GM23338 (cell line): ENCODE results near the gene PRRC2A. TPM values are rescaled to one million over a fixed set of nuclear protein-coding genes. Genes with fewer than 3 reads are reported as not detected.

Experiments used
- ATAC-seq: fragments of 200-7000 bp; cut with Tn5 transposase; 3 replicates; pipeline ENCODE4 v1.9.1; 2020
- DNase-seq: peaks from one replicate; pipeline ENCODE4 v3.0.0-alpha.2; 2015; ENCODE audit warnings: low spot score
- H2AFZ ChIP-seq: fragments of 200-600 bp; sonication (generic); 2 replicates; pipeline ENCODE4 v1.8.0; 2016; ENCODE audit warnings: antibody characterized with exemption, mild to moderate bottlenecking, moderate library complexity
- H3F3A ChIP-seq: fragments of 200-600 bp; sonication (generic); replicated peaks from 2 replicates; pipeline ENCODE4 v1.8.0; 2017; ENCODE audit warnings: antibody characterized with exemption, mixed run types, low read depth
- H3K27ac ChIP-seq: fragments of 200-600 bp; sonication (generic); 2 replicates; pipeline ENCODE4 v1.6.1; 2016; ENCODE audit warnings: low read depth
- H3K27me3 ChIP-seq: fragments of 200-600 bp; sonication (generic); 2 replicates; pipeline ENCODE4 v1.8.0; 2016; ENCODE audit warnings: mild to moderate bottlenecking, mixed run types, moderate library complexity; ENCODE audit not compliant: insufficient read depth
- H3K36me3 ChIP-seq: fragments of 200-600 bp; sonication (generic); 2 replicates; pipeline ENCODE4 v1.8.0; 2016; ENCODE audit warnings: mild to moderate bottlenecking; ENCODE audit not compliant: insufficient read depth
- H3K4me1 ChIP-seq: fragments of 200-600 bp; sonication (generic); 2 replicates; pipeline ENCODE4 v1.8.0; 2016; ENCODE audit warnings: mild to moderate bottlenecking, moderate library complexity; ENCODE audit not compliant: insufficient read depth
- H3K4me2 ChIP-seq: fragments of 200-600 bp; sonication (generic); 2 replicates; pipeline ENCODE4 v1.7.1; 2017; ENCODE audit warnings: mixed run types
- H3K4me3 ChIP-seq: fragments of 200-600 bp; sonication (generic); 2 replicates; pipeline ENCODE4 v1.6.1; 2016; ENCODE audit warnings: mixed run types
- H3K79me2 ChIP-seq: fragments of 200-600 bp; sonication (generic); replicated peaks from 2 replicates; pipeline ENCODE4 v1.8.0; 2017; ENCODE audit warnings: mild to moderate bottlenecking; ENCODE audit not compliant: insufficient read depth
- H3K9me2 ChIP-seq: fragments of 200-600 bp; sonication (generic); 2 replicates; pipeline ENCODE4 v1.8.0; 2017; ENCODE audit not compliant: insufficient read depth
- H4K20me1 ChIP-seq: fragments of 200-600 bp; sonication (generic); replicated peaks from 2 replicates; pipeline ENCODE4 v1.8.0; 2017; ENCODE audit warnings: mild to moderate bottlenecking; ENCODE audit not compliant: insufficient read depth
- H3K27ac Mint-ChIP-seq: 2 replicates; pipeline ENCODE4 v1.8.0; 2020; ENCODE audit warnings: inconsistent platforms, mild to moderate bottlenecking, moderate library complexity, mixed read lengths
- H3K27me3 Mint-ChIP-seq: 3 replicates; pipeline ENCODE4 v1.8.0; 2022; ENCODE audit warnings: low read depth, mild to moderate bottlenecking, moderate library complexity, mixed read lengths, inconsistent platforms; ENCODE audit not compliant: insufficient read depth, poor library complexity
- H3K36me3 Mint-ChIP-seq: 3 replicates; pipeline ENCODE4 v1.8.0; 2021; ENCODE audit warnings: low read depth, mild to moderate bottlenecking, inconsistent platforms, moderate library complexity, mixed read lengths
- H3K4me1 Mint-ChIP-seq: 3 replicates; pipeline ENCODE4 v1.8.0; 2020; ENCODE audit warnings: mild to moderate bottlenecking, inconsistent platforms, mixed read lengths
- H3K4me3 Mint-ChIP-seq: 3 replicates; pipeline ENCODE4 v1.8.0; 2021; ENCODE audit warnings: moderate library complexity, mild to moderate bottlenecking, inconsistent platforms, mixed read lengths
- H3K9me3 Mint-ChIP-seq: 3 replicates; pipeline ENCODE4 v1.8.0; 2020; ENCODE audit warnings: moderate library complexity, mild to moderate bottlenecking, inconsistent platforms, mixed read lengths
- CREB1 ChIP-seq: fragments of 250-450 bp; sonication (Bioruptor Pico); IDR thresholded peaks from 2 replicates; pipeline ENCODE4 v1.5.0; 2020; ENCODE audit warnings: low read depth, mild to moderate bottlenecking, moderate library complexity
- EZH2 ChIP-seq: fragments of 200-600 bp; sonication (generic); IDR thresholded peaks from one replicate; pipeline ENCODE4 v1.8.0; 2017; ENCODE audit warnings: antibody characterized with exemption, mild to moderate bottlenecking, low read depth; ENCODE audit not compliant: unreplicated experiment
- EZH2phosphoT487 ChIP-seq: fragments of 200-600 bp; sonication (generic); IDR thresholded peaks from one replicate; pipeline ENCODE4 v1.8.1; 2018; ENCODE audit warnings: antibody characterized with exemption; ENCODE audit not compliant: unreplicated experiment
- JUNB ChIP-seq: IDR thresholded peaks from one replicate; pipeline ENCODE4 v1.6.1; 2016; ENCODE audit warnings: antibody characterized with exemption; ENCODE audit not compliant: unreplicated experiment
- NANOG ChIP-seq: IDR thresholded peaks from 2 replicates; pipeline ENCODE4 v1.6.1; 2016; ENCODE audit warnings: antibody characterized with exemption, borderline replicate concordance
- POLR2AphosphoS5 ChIP-seq: IDR thresholded peaks from 2 replicates; pipeline ENCODE4 v1.6.1; 2016; ENCODE audit warnings: antibody characterized with exemption, low read depth
- STAT1 ChIP-seq: IDR thresholded peaks from one replicate; pipeline ENCODE4 v1.6.1; 2016; ENCODE audit warnings: antibody characterized with exemption; ENCODE audit not compliant: unreplicated experiment
- ZNF114 ChIP-seq: fragments of 250-450 bp; sonication (Bioruptor Pico); IDR thresholded peaks from 2 replicates; pipeline ENCODE4 v1.5.0; 2020; ENCODE audit warnings: mild to moderate bottlenecking, moderate library complexity
- ZNF331 ChIP-seq: fragments of 250-450 bp; sonication (Bioruptor Pico); IDR thresholded peaks from 2 replicates; pipeline ENCODE4 v1.5.0; 2020; ENCODE audit warnings: low read depth, mild to moderate bottlenecking, moderate library complexity
- polyA plus RNA-seq: library from polyadenylated mRNA; unstranded; fragments of >200 nt; fragmentation: Nextera tagmentation; extraction: Ambion mirVana; gene quantifications from 2 replicates; pipeline ENCODE4 v1.2.1, GENCODE V29; 2016
- total RNA-seq: library from RNA; depleted of rRNA; stranded (reverse); fragments of >200 nt; shearing (Covaris generic); gene quantifications from 2 replicates; pipeline ENCODE4 v1.2.3, GENCODE V29; 2014
- TF ChIP-seq, protein P1 (sequence below): IDR thresholded peaks from 2 replicates; pipeline ENCODE4 v1.6.1; 2016; ENCODE audit warnings: antibody characterized with exemption
- TF ChIP-seq, protein P2 (sequence below): fragments of 250-450 bp; sonication (Bioruptor Pico); IDR thresholded peaks from 2 replicates; pipeline ENCODE4 v1.5.0; 2020; ENCODE audit warnings: mild to moderate bottlenecking, moderate library complexity
- TF ChIP-seq, protein P3 (sequence below), 2 experiments: fragments of 200-600 bp in 1 of 2; sonication (generic) in 1 of 2; conservative IDR thresholded peaks; 2 replicates each; pipeline versions ENCODE4 v1.5.1 to v1.6.1; 2016 to 2017; ENCODE audit warnings: antibody characterized with exemption in 2 of 2, low read depth in 2 of 2, mild to moderate bottlenecking in 2 of 2, moderate library complexity in 1 of 2
- TF ChIP-seq, protein P4 (sequence below): IDR thresholded peaks from one replicate; pipeline ENCODE4 v1.6.1; 2018; ENCODE audit warnings: antibody characterized with exemption; ENCODE audit not compliant: unreplicated experiment

PRRC2A gene
- total and polyA plus RNA-seq, 2 experiments from 2014 or later: 213 to 273 TPM

DNA sequence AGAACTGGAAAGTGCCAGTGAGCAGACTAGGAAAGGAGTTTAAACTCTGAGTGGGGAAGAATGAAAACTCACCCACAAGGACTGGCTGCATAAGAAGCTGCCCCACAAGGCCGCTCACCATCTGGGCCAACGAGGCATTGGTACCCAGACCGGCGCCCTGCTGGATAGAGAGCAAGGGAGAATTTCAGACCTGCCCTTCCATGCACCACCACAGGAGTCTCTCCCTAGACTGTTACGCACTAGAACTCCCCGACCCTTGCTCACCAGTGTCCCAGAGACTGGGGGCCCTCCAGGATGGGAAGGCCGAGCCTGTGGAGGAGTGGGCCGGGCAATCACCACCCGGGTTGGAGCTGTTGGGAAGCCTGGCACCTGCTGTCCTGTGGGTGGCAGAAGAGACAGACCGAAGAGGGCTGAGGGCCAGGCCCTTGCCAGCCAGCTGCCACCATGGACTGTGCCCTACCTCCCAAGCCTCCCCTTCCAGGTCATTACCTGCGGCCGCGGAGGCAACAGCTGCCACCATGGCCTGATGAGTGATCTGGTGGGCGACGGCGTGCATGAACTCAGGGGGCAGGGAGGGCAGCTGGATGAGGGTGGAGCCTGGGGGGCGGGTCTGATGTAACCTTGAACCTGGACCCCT, 23.4 kb downstream of the PRRC2A start:
- no peaks in the 10 kb centered on the region for H3K9me3 Mint-ChIP-seq
- H3K36me3 Mint-ChIP-seq: peaks cover 85% of the 10 kb centered on the region
- peaks cover 4% of the 10 kb centered on the region; the same call in 1 of the 2 replicates for H4K20me1 ChIP-seq
- H2AFZ ChIP-seq: no peak overlapping the region
- H3K27ac Mint-ChIP-seq: no peak overlapping the region
- peaks cover 2% of the 10 kb centered on the region for H3K27me3 Mint-ChIP-seq
- no peak overlapping the region for H3K4me3 Mint-ChIP-seq
- DNase-seq (no peak), ATAC-seq (no peak; the same call in 2 of the 3 replicates)
- H3K4me3 ChIP-seq: no peak overlapping the region
- H3F3A ChIP-seq: peaks cover 16% of the 10 kb centered on the region
- H3K27me3 ChIP-seq: no peaks in the 10 kb centered on the region
- H3K27ac ChIP-seq: no peak overlapping the region
- H3K4me1 Mint-ChIP-seq: no peaks in the 10 kb centered on the region
- peaks cover under 1% of the 10 kb centered on the region; the same call in 1 of the 2 replicates for H3K79me2 ChIP-seq
- no peaks in the 10 kb centered on the region for H3K9me2 ChIP-seq
- no peak for TF ChIP-seq EZH2
- TF ChIP-seq, protein P1, sequence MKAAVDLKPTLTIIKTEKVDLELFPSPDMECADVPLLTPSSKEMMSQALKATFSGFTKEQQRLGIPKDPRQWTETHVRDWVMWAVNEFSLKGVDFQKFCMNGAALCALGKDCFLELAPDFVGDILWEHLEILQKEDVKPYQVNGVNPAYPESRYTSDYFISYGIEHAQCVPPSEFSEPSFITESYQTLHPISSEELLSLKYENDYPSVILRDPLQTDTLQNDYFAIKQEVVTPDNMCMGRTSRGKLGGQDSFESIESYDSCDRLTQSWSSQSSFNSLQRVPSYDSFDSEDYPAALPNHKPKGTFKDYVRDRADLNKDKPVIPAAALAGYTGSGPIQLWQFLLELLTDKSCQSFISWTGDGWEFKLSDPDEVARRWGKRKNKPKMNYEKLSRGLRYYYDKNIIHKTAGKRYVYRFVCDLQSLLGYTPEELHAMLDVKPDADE: no peak
- TF ChIP-seq, protein P2, sequence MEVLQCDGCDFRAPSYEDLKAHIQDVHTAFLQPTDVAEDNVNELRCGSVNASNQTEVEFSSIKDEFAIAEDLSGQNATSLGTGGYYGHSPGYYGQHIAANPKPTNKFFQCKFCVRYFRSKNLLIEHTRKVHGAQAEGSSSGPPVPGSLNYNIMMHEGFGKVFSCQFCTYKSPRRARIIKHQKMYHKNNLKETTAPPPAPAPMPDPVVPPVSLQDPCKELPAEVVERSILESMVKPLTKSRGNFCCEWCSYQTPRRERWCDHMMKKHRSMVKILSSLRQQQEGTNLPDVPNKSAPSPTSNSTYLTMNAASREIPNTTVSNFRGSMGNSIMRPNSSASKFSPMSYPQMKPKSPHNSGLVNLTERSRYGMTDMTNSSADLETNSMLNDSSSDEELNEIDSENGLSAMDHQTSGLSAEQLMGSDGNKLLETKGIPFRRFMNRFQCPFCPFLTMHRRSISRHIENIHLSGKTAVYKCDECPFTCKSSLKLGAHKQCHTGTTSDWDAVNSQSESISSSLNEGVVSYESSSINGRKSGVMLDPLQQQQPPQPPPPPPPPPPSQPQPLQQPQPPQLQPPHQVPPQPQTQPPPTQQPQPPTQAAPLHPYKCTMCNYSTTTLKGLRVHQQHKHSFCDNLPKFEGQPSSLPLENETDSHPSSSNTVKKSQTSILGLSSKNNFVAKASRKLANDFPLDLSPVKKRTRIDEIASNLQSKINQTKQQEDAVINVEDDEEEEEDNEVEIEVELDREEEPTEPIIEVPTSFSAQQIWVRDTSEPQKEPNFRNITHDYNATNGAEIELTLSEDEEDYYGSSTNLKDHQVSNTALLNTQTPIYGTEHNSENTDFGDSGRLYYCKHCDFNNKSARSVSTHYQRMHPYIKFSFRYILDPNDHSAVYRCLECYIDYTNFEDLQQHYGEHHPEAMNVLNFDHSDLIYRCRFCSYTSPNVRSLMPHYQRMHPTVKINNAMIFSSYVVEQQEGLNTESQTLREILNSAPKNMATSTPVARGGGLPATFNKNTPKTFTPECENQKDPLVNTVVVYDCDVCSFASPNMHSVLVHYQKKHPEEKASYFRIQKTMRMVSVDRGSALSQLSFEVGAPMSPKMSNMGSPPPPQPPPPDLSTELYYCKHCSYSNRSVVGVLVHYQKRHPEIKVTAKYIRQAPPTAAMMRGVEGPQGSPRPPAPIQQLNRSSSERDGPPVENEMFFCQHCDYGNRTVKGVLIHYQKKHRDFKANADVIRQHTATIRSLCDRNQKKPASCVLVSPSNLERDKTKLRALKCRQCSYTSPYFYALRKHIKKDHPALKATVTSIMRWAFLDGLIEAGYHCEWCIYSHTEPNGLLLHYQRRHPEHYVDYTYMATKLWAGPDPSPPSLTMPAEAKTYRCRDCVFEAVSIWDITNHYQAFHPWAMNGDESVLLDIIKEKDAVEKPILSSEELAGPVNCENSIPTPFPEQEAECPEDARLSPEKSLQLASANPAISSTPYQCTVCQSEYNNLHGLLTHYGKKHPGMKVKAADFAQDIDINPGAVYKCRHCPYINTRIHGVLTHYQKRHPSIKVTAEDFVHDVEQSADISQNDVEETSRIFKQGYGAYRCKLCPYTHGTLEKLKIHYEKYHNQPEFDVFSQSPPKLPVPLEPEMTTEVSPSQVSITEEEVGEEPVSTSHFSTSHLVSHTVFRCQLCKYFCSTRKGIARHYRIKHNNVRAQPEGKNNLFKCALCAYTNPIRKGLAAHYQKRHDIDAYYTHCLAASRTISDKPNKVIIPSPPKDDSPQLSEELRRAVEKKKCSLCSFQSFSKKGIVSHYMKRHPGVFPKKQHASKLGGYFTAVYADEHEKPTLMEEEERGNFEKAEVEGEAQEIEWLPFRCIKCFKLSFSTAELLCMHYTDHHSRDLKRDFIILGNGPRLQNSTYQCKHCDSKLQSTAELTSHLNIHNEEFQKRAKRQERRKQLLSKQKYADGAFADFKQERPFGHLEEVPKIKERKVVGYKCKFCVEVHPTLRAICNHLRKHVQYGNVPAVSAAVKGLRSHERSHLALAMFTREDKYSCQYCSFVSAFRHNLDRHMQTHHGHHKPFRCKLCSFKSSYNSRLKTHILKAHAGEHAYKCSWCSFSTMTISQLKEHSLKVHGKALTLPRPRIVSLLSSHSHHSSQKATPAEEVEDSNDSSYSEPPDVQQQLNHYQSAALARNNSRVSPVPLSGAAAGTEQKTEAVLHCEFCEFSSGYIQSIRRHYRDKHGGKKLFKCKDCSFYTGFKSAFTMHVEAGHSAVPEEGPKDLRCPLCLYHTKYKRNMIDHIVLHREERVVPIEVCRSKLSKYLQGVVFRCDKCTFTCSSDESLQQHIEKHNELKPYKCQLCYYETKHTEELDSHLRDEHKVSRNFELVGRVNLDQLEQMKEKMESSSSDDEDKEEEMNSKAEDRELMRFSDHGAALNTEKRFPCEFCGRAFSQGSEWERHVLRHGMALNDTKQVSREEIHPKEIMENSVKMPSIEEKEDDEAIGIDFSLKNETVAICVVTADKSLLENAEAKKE (CRISPR knock-in tag): no peak
- TF ChIP-seq ZNF331: no peak
- no peak for TF ChIP-seq CREB1 (CRISPR knock-in tag)
- no peak for TF ChIP-seq EZH2phosphoT487
- no peak for TF ChIP-seq POLR2AphosphoS5
- no peak for TF ChIP-seq ZNF114 (CRISPR knock-in tag)
- TF ChIP-seq, protein P3, sequence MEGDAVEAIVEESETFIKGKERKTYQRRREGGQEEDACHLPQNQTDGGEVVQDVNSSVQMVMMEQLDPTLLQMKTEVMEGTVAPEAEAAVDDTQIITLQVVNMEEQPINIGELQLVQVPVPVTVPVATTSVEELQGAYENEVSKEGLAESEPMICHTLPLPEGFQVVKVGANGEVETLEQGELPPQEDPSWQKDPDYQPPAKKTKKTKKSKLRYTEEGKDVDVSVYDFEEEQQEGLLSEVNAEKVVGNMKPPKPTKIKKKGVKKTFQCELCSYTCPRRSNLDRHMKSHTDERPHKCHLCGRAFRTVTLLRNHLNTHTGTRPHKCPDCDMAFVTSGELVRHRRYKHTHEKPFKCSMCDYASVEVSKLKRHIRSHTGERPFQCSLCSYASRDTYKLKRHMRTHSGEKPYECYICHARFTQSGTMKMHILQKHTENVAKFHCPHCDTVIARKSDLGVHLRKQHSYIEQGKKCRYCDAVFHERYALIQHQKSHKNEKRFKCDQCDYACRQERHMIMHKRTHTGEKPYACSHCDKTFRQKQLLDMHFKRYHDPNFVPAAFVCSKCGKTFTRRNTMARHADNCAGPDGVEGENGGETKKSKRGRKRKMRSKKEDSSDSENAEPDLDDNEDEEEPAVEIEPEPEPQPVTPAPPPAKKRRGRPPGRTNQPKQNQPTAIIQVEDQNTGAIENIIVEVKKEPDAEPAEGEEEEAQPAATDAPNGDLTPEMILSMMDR (conservative IDR thresholded peaks at IDR 0.05; ENCODE audit: low read depth in 2 of 2): no peak
- TF ChIP-seq, protein P4, sequence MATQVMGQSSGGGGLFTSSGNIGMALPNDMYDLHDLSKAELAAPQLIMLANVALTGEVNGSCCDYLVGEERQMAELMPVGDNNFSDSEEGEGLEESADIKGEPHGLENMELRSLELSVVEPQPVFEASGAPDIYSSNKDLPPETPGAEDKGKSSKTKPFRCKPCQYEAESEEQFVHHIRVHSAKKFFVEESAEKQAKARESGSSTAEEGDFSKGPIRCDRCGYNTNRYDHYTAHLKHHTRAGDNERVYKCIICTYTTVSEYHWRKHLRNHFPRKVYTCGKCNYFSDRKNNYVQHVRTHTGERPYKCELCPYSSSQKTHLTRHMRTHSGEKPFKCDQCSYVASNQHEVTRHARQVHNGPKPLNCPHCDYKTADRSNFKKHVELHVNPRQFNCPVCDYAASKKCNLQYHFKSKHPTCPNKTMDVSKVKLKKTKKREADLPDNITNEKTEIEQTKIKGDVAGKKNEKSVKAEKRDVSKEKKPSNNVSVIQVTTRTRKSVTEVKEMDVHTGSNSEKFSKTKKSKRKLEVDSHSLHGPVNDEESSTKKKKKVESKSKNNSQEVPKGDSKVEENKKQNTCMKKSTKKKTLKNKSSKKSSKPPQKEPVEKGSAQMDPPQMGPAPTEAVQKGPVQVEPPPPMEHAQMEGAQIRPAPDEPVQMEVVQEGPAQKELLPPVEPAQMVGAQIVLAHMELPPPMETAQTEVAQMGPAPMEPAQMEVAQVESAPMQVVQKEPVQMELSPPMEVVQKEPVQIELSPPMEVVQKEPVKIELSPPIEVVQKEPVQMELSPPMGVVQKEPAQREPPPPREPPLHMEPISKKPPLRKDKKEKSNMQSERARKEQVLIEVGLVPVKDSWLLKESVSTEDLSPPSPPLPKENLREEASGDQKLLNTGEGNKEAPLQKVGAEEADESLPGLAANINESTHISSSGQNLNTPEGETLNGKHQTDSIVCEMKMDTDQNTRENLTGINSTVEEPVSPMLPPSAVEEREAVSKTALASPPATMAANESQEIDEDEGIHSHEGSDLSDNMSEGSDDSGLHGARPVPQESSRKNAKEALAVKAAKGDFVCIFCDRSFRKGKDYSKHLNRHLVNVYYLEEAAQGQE: no peak
- no peak for TF ChIP-seq STAT1
- TF ChIP-seq NANOG: no peak
- no peak for TF ChIP-seq JUNB
- H3K4me2 ChIP-seq: no peak overlapping the region
- no peaks in the 10 kb centered on the region for H3K4me1 ChIP-seq
- peaks cover 36% of the 10 kb centered on the region for H3K36me3 ChIP-seq
